OCI-LY7 (cell line): Measurements from ENCODE around the gene ARHGAP4. TPM values are rescaled to one million over a fixed set of nuclear protein-coding genes. Genes with fewer than 3 reads are reported as not detected.

Experiments used
- BruUV-seq: library from RNA; stranded (reverse); fragments of 400-500 nt; replicated peaks from 2 replicates; lab custom pipeline; 2021; lab: Mats Ljungman, UMichigan
- CTCF ChIA-PET: fragments of 300-600 bp; sonication (Branson Sonifier 250); formaldehyde crosslinking; loops from one replicate; lab custom pipeline; 2022; ENCODE audit warnings: antibody characterized with exemption; ENCODE audit not compliant: unreplicated experiment; lab: Charles Lee
- POLR2A ChIA-PET: fragments of 300-600 bp; sonication (Branson Sonifier 250); formaldehyde crosslinking; loops from one replicate; lab custom pipeline; 2022; ENCODE audit warnings: antibody characterized with exemption; lab: Charles Lee
- DNase-seq: peaks from one replicate; pipeline ENCODE4 v3.0.0-alpha.2; 2015; ENCODE audit warnings: low spot score
- H2AFZ ChIP-seq: fragments of 200-600 bp; sonication (generic), shearing (Covaris generic); 2 replicates; pipeline ENCODE4 v1.6.1; 2014; ENCODE audit warnings: mild to moderate bottlenecking, antibody characterized with exemption, low read length, moderate library complexity
- H3K27ac ChIP-seq: fragments of 200-600 bp; sonication (generic); 2 replicates; pipeline ENCODE4 v1.5.1; 2014; ENCODE audit warnings: mixed run types, low read depth, mild to moderate bottlenecking, moderate library complexity, low read length, inconsistent platforms; ENCODE audit not compliant: poor library complexity, severe bottlenecking
- H3K36me3 ChIP-seq: fragments of 200-600 bp; sonication (generic); 2 replicates; pipeline ENCODE4 v1.6.1; 2014; ENCODE audit warnings: mild to moderate bottlenecking, antibody characterized with exemption, low read length, moderate library complexity, mixed read lengths; ENCODE audit not compliant: insufficient read depth
- H3K4me1 ChIP-seq: fragments of 200-600 bp; sonication (generic); 2 replicates; pipeline ENCODE4 v1.5.1; 2014; ENCODE audit warnings: mild to moderate bottlenecking, low read length; ENCODE audit not compliant: insufficient read depth, poor library complexity, severe bottlenecking
- H3K4me2 ChIP-seq: fragments of 200-600 bp; sonication (generic); 2 replicates; pipeline ENCODE4 v1.6.1; 2014; ENCODE audit warnings: mild to moderate bottlenecking, low read length
- H3K4me3 ChIP-seq: fragments of 200-600 bp; sonication (generic); 2 replicates; pipeline ENCODE4 v1.5.1; 2014; ENCODE audit warnings: mild to moderate bottlenecking, low read depth, low read length; ENCODE audit not compliant: poor library complexity, severe bottlenecking
- H3K79me2 ChIP-seq: fragments of 200-600 bp; sonication (generic); 2 replicates; pipeline ENCODE4 v1.6.1; 2016; ENCODE audit warnings: low read depth, mild to moderate bottlenecking, low read length, moderate library complexity, mixed read lengths; ENCODE audit not compliant: insufficient read depth
- H3K9me2 ChIP-seq: fragments of 200-600 bp; sonication (generic); 2 replicates; pipeline ENCODE4 v1.6.1; 2016; ENCODE audit warnings: mild to moderate bottlenecking, low read length, mixed read lengths; ENCODE audit not compliant: insufficient read depth
- H3K9me3 ChIP-seq: fragments of 200-600 bp; sonication (generic); 2 replicates; pipeline ENCODE4 v1.6.1; 2014; ENCODE audit warnings: mild to moderate bottlenecking, mixed run types, low read length, mixed read lengths
- H4K20me1 ChIP-seq: fragments of 200-600 bp; sonication (generic); 2 replicates; pipeline ENCODE4 v1.6.1; 2014; ENCODE audit warnings: mild to moderate bottlenecking, antibody characterized with exemption, low read length, moderate library complexity, mixed read lengths; ENCODE audit not compliant: insufficient read depth
- EZH2phosphoT487 ChIP-seq: fragments of 200-600 bp; sonication (generic); IDR thresholded peaks from 2 replicates; pipeline ENCODE4 v1.6.1; 2018; ENCODE audit warnings: low read depth, borderline replicate concordance, mild to moderate bottlenecking, mixed run types, antibody characterized with exemption, low read length, moderate library complexity, mixed read lengths
- intact Hi-C: fragments of 100-400 bp; cut with micrococcal nuclease; formaldehyde crosslinking; loops from one replicate; pipeline ENCODE4 v1.10.0; 2022; ENCODE audit not compliant: unreplicated experiment
- total RNA-seq, 2 experiments: library from RNA; depleted of rRNA in 1 of 2; stranded (reverse); fragments of >200 nt in 1 of 2; shearing (Covaris generic) in 1 of 2; gene quantifications; 2 replicates each; pipeline ENCODE4 v1.2.3, GENCODE V29; 2014 to 2022
- TF ChIP-seq, protein P1 (sequence below): fragments of 200-600 bp; sonication (generic); conservative IDR thresholded peaks from 2 replicates; pipeline ENCODE4 v1.5.1; 2014; ENCODE audit warnings: mild to moderate bottlenecking, antibody characterized with exemption, low read length, moderate library complexity, mixed read lengths

ARHGAP4 gene
- total RNA-seq, 2 experiments from 2014 or later: 126 to 128 TPM

DNA sequence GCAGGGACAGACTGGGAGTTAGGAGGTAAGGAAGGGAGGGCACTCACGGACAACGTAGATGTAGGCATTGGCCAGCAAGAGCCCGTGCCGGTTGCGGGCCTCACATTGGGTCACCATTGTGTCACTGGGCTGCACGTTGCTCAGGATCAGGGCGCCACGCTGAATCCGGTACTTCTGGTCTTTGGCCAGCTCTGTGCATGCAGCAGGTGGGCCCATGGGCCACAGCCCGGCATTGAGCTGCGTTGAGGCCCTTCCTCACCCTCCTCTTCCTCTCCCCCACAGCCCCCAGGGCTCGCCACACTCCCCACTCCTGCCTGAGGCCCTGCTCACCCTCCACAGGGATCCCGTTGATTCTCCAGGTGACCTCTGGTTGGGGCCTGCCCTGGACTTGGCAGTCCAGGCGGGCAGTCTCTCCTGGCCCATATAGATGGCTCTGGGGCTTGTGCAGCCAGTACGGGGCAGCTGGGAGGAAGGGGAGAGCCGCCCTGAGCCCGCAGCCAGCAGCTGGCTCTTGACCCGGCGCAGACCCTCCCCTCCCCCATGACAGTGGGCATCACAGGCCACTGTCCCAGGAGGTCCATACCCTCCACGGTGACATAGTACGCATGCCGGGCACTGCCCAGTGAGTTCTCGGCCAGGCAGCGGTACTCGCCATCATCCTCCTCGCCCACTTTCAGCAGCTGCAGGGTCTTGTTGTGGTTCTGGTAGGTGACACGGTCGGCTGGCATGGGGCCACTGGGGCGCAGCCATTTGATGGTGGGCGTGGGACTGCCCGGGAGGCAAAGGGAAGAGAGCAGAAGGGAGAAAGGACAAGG is 56.4 kb downstream of the ARHGAP4 start:
- POLR2A ChIA-PET: no interaction called here
- no TSS peak for BruUV-seq

DNA sequence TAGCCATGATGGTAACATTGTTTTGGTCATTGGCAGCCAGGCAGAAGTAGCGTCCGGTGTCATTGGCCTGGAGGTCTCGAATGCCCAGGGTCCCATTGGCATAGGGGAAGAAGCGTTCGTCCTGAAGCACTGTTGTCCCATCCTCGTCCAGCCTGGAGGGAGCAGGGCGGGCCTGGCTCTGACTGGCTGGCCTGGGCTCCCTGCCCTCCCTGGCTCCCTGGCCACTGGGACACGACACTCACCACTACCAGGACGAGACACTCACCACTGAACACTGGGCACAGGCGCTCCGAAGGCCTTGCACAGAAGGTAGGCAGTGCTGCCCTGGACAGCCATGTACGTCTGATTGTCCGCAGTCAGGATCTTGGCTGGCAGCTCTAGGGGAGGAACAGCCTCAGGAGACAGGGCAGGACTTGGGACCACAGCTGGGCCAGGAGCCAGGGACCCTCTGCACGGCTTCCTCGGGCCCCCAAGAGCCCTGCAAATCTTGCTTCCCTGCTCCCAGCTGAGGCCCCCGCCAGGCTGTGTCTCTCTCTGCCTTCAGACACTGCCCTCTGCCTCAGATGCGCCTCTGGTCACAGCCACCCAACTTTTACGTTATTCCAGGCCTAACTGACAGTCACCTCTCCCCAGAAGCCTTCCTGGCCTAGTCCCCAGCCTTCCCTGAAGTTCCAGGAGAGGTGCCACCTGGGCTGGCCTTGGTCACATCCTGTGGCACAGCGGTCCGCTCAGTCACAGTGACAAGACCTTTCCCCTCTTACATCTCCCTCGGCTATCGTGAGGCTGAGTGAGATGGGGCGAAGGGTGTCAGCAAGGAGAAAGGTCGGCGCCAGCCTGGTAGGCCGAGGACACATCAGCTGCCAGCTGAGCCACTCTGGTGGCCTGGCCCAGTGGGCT is 57.2 kb downstream of the ARHGAP4 start:
- H4K20me1 ChIP-seq: no peaks in the 10 kb centered on the region
- no peaks in the 10 kb centered on the region for H3K79me2 ChIP-seq
- no peaks in the 10 kb centered on the region for H3K9me3 ChIP-seq
- BruUV-seq: no TSS peak
- TF ChIP-seq, protein P1, sequence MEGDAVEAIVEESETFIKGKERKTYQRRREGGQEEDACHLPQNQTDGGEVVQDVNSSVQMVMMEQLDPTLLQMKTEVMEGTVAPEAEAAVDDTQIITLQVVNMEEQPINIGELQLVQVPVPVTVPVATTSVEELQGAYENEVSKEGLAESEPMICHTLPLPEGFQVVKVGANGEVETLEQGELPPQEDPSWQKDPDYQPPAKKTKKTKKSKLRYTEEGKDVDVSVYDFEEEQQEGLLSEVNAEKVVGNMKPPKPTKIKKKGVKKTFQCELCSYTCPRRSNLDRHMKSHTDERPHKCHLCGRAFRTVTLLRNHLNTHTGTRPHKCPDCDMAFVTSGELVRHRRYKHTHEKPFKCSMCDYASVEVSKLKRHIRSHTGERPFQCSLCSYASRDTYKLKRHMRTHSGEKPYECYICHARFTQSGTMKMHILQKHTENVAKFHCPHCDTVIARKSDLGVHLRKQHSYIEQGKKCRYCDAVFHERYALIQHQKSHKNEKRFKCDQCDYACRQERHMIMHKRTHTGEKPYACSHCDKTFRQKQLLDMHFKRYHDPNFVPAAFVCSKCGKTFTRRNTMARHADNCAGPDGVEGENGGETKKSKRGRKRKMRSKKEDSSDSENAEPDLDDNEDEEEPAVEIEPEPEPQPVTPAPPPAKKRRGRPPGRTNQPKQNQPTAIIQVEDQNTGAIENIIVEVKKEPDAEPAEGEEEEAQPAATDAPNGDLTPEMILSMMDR: no peak
- TF ChIP-seq EZH2phosphoT487: no peak
- no peak overlapping the region for H3K4me2 ChIP-seq
- no peaks in the 10 kb centered on the region for H3K4me1 ChIP-seq
- H3K4me3 ChIP-seq: no peak overlapping the region
- no peaks in the 10 kb centered on the region for H3K9me2 ChIP-seq
- CTCF ChIA-PET: no interaction called here
- POLR2A ChIA-PET: no interaction called here
- DNase-seq: no peak
- intact Hi-C loops: no loop called here
- no peak overlapping the region for H3K27ac ChIP-seq
- no peak overlapping the region for H2AFZ ChIP-seq
- H3K36me3 ChIP-seq: no peaks in the 10 kb centered on the region

More for the DNA sequence above, 56.4 kb downstream of the ARHGAP4 start:
- no peak for TF ChIP-seq EZH2phosphoT487
- TF ChIP-seq, protein P1: no peak
- intact Hi-C loops: no loop called here
- Histone ChIP-seq H3K4me3 (no peak overlapping the region), H3K79me2 (no peaks in the 10 kb centered on the region), H3K4me1 (no peaks in the 10 kb centered on the region), H3K9me2 (no peaks in the 10 kb centered on the region), H3K27ac (no peak overlapping the region), H4K20me1 (no peaks in the 10 kb centered on the region), H3K36me3 (no peaks in the 10 kb centered on the region), H3K4me2 (no peak overlapping the region), H3K9me3 (no peaks in the 10 kb centered on the region), H2AFZ (no peak overlapping the region)
- CTCF ChIA-PET: no interaction called here
- DNase-seq: no peak
